ENCODE results near the gene VSNL1.
"Not testable (repeated sequence)": the region's sequence is repeated elsewhere in the genome, so short reads cannot be mapped to it uniquely, and the experiment has no call there.

Gene VSNL1

DNA sequence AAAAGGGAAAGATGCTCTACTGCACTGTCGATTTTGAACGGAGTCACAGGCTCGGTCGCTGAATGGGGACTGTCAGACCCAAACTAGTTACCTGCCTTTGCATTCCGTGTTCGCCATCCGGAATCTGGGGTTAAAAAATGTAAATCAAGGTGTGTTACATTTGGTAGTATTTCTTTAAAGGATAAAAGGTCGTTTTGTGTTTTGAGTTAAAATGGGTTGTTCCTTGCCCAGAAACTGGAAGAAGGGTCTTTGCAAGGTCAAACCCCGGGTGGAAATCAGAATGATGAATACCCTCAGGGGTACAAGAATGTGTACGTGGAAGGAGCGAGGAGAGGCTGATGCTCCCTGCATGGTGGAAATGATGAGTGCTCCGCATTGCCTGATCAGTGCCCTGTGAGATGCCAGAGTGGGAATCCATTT, 1.0 kb downstream of the VSNL1 start:
- DNase-seq: peak in 1 of 56 donors; percentile 8

DNA sequence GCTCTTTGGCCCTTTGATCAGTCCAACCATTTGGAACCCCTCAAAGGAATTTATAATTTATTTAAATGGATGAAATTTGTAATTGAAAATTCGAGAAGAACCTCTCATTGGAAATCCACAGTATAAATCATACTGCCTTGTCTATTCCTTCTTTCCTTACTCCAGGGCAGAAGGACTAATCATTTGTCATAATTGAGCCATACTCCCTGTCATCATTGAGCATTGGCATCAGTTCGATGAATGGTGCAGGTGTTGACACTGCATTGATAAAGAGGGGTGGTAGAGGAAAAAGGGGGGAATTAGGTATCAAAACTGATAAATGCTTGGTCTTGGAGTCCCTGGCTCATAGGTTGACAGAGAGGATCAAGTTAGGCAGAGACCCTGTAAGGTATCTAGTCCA, 2.0 kb downstream of the VSNL1 start:
- DNase-seq: no peak

DNA sequence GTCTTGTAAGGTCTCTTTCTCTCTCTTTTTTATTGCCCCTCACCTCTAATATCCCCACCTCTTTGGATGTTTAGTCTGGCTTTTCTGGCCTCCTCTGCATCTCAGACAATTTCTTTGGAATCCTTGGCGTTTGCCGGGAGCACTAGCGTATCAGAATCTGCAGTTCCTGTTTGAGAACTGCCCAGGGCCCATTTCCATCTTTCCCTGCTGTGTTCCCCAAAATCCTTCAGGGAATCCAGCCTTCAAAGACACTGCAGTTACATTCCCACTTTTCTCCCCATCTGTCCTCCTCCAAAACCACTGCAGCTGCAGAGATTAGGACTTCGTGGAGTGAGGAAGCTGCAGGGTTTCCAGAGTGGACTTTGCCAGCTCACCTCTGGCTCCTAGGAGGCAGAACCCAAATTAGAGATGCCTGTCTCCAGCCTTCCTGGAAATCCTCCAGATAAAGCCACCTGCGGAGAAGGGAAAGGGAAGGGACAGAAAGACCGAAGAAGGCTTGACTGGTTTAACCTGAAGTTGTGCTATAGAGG, 2.7 kb downstream of the VSNL1 start:
- DNase-seq: no peak

DNA sequence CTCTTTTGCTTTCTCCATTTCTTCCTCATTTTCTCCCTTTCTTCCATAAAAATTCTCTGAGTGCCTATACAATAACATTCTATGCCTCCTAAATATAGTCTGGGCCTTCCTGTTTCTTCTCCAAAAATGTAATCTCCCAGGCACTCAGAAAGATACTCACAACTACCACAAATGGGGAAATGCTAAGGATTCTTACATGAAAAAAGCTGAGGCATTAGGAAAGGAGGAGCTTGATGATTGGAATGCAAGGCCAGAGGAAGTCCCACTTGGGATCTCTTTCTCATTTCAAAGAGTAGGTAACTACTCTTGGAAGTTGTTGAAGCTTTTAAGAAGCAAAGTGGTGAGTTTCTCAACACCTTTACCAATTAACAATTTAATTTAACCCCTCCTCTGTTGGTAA, 3.4 kb downstream of the VSNL1 start:
- DNase-seq: no peak

DNA sequence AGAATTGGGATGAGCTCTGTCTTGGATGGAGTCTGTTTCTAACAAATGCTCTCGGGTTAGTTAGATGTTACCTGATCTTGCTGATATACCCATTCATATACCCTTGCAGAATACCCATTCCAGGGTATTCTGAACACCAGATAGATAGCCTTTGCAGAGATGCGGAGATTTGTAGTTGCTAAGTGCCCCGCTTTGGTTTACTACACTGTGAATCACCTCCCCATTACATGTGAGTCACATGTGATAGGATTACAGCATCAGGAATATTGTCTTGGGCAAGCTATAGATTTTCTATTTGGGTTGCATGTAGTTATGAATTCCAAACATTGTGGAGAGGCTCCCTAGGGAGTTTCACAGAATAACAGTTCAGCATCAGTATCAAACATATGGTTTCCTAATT, 3.8 kb downstream of the VSNL1 start:
- DNase-seq: no peak

GRCh38 chr2:17545680-17546613, 5.5 kb downstream of the VSNL1 start:
- no peak for DNase-seq

DNA sequence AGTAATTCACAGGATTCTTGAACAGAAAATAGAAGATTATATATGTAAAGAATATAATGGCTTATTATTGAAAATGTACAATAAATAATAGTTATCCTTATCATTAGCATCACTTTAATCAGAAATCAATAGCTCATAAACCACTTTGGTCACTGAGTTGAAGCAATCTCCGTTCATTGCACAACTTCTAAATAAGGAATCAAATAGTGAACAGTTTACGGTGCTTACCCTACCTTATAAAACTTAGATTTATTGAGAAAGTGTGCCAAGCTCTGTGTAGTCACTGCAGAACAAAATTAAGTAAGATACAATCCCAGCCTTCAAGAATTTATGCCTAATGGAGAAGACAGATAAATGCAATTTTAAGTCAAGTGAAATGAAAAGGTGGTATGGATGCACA, 6.7 kb downstream of the VSNL1 start:
- DNase-seq: no peak

GRCh38 chr2:17547737-17548136, 7.2 kb downstream of the VSNL1 start:
- no peak for DNase-seq

DNA sequence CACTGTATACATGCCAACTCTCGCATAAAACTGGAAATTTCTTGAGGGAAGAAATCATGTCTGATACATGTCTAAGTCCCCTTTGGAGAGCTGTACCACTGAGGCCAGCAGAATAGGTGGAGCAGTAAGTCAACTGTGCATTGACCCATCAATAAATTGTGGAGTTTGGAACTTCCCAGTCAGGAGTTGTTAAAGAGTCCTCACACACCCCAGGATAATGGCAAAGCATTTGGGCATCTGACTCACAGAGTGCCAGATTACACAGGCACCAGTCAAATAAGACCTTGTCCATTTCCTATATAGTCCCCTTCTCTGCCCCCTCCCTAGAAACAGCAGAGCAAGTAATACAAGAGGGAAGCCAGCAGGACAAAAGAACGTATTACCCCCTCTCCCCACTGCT, 10.4 kb downstream of the VSNL1 start:
- DNase-seq: no peak

GRCh38 chr2:17555150-17555549, 14.7 kb downstream of the VSNL1 start:
- no peak for DNase-seq

DNA sequence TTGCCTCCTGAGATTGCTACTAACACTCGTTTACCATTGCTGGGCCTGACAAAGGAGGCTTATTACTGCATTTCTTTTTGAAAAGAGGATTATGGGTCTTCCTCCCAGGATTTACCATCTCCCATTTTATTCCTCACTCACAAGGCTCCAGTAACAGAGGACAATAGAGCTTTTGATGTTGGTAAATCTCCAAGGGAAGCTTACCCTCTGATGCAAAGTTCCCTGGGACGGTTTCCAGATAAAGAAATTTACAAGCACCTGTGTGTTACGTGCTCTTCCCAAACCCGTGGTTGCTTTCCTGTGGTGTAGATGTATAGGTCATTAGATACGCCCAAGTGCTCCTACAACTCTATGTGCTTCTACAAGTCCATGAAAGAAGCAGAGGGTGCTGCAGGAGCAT, 17.1 kb downstream of the VSNL1 start:
- no peak for DNase-seq

DNA sequence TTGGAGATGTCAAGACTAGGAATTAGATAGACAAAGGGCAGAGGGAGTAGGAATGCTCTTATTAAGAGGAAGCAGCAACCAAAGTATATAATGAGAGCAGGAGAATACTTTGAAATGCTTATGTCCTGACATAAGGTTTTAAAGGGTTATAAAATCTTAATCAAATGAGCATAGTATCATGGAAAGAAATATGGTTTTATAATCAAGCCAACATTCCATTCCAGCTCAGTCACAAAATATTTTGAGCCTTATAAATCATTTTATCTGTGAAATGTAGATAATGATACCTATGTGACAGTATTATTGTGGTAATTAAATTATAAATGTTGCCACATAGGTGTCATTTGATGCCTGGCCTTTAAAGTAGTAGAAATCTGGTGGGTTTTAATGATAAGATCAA, 17.6 kb downstream of the VSNL1 start:
- no peak for DNase-seq

DNA sequence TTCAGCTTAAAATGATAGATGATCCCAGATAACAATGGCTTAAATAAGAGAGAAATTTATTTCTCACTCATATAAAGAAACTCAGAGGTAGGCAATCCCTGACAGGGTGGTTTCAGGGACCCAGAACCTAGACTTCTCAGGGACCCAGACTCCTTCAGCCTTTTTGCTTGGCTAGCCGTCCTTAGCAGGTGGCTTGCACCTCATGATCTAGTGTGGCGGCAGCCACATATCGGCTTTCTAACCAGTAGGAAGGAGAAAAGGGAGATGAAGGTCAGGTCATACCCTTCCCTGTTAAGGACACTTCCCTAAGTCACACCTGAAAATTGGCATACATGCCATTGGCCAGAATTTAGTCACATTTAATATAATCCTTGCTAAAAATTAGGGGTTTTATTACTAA, 18.4 kb downstream of the VSNL1 start:
- DNase-seq: no peak

DNA sequence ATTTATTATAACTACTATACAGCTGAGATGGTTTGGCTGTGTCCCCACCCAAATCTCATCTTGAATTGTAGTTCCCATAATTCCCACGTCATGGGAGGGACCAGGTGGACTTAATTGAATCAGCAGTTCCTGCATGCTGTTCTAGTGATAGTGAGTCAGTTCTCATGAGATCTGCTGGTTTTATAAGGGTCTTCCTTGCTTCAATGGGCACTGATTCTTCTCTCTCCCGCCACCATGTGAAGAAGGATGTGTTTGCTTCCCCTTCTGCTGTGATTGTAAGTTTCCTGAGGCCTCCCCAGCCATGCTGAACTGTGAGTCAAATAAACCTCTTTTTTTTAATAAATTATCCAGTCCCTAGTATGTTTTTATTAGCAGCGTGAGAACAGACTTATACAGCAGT, 25.2 kb downstream of the VSNL1 start:
- not testable (repeated sequence) for DNase-seq

GRCh38 chr2:17571681-17572080, 31.2 kb downstream of the VSNL1 start:
- DNase-seq: no peak

DNA sequence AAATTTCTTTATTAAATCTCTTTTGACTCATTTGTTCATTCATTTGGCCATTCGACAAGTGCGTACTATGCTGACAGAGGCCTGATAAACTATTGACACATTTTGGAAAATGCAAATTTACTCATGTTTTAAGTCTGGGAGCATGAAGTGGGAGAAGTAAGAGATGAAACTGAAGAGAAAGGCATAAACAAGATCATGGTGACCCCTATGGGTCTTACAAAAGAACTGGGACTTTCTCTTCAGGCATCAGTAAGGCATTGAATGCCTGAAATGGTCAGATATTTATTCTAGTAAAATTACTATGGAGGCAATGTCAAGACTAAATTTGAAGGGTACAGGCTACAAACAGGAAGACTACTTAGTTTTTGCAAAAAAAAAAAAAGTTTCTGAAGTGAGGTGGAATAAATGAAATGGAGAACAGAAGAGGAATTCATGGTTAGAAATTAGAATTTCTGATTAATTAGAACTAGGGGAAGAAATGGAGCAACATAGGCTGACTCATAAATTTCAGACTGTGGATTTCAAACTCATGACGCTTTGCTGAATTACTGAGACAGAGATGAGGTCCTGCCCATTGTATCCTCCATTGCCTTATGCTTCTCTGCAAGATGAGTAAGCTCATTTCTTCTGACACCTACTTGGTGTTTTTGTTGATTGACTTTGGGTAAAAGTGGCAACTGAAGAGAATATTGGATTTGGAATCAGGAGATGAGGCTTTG, 32.7 kb downstream of the VSNL1 start:
- no peak for DNase-seq

DNA sequence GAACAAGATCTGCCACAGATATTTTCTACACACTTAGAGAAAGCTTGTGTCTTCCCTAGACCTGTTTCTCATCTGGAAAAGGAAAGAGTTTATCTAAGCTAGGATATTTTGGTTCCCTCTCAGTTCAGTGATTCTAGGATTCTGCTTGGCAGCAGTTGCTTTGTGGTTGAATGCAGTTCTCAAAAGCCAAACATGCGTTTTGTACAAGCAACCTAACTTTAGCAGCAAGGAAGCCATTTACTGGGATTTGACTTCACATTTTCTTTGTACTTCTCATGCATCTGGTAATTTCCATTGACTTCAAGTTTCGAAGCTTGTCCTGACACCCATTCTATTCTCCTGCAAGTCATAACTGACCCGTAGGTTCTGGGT, 33.3 kb downstream of the VSNL1 start:
- DNase-seq: no peak

GRCh38 chr2:17574406-17575073, 34.0 kb downstream of the VSNL1 start:
- no peak for DNase-seq

DNA sequence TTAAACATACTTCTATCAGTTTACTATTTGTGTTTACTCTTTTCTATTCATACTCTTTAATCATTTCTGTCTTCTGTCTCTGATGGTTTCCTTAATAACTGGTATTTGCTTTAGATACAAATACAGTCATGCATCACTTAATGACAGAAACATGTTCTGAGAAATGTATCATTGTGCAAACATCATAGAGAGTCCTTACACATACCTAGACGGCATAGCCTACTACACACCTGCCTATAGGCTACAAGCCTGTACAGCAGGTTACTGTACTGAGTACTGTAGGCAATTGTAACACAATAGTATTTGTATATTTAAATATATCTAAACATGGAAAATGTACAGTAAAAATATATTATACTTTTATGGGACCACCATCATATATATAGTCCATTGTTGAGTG, 36.3 kb downstream of the VSNL1 start:
- no peak for DNase-seq

DNA sequence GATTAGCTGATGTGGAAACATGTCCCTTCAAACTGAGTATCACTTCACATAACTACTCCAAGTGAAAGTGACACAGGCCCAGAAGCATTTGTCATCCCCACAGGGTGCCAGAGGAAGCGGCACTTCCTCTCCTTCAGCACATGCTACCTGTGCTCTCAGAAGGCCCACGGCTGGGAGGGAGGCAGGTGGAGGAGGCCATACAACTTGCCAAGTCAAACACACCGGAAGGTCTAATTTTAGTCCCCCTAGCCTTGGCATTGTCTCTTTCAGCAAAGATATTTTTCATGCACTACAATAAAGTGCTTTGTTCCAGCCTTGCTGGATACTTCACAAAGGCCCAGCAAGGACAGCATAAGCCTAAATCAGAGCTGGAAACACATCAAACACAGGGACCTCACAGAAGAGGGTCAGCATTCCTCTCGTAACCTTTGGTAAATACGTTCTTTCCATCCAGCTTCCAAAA, 38.0 kb downstream of the VSNL1 start:
- DNase-seq: no peak

- no peak for DNase-seq
Observed at GRCh38 chr2:17579605-17580318, 39.3 kb downstream of the VSNL1 start.
